Measurements from ENCODE around the gene TIMP3. TPM values are rescaled to one million over a fixed set of nuclear protein-coding genes. Genes with fewer than 3 reads are reported as not detected.

The TIMP3 gene
- total and polyA plus RNA-seq, 10 donors = 19.7 to 689 (median 367) TPM

DNA sequence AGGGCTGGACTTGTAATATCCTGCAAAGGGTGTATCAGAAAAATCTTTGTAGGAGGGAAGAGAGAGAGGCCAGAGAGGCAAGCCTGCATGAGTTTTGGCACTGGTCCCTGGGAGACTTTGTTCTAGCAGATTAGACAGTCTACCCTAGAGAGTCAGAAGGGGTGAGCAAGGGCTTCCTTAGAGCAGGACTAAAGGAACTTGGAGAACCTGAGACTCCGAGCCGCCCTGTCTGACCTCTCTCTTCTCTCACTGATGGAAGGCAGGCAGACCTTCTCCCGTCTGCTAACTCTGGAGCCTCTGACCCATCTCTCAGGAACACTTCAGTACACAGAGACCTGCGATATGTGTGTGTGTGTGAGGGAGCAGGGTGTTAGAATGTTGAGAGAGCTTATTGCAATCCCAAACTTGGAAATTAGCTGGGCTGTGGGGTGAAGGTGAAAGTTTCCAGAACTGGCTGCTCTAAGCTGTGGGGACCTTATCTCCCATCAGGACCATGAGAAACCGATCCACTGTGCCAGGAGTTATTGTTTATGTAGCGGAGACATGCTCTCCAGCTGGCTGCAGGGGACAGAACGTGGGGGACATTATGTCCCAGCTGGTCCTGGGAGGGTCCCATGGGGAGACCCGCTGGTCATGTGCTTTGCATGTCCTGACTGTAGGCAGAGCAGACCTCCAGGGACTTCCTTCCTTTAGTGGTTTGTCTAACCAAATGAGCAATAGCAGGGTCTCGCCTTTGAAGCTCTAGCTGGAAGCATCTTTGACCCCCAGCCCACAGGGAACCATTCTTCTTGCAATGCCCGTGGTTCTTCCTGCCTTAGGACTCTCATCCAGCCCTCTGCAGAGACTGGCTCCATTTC lies 51.1 kb downstream of the TIMP3 start:
- Histone ChIP-seq H3K27ac (peak overlapping the region in 1 of 8 donors; percentile 6), H3K9me3 (no peaks in the 10 kb centered on the region), H3K36me3 (peaks cover 0 to 89% (median 11%) of the 10 kb centered on the region in 6 donors), H3K4me1 (peaks cover 0 to 34% (median 10%) of the 10 kb centered on the region in 6 donors), H3K27me3 (replicated peaks in 1 of 7) (no peaks in the 10 kb centered on the region), H3K4me3 (no peak overlapping the region)
- DNase-seq = no peak
- 36 to 48% (median 44%) methylated on average over 6 to 10 of the region's 10 CpGs for WGBS, 5 donors
- TF ChIP-seq POLR2AphosphoS5 (IDR thresholded peaks at IDR 0.05) = peak in 2 of 3 donors; percentile 51 to 58
- TF ChIP-seq POLR2A (IDR thresholded peaks at IDR 0.05) = no peak
- TF ChIP-seq, protein P1, sequence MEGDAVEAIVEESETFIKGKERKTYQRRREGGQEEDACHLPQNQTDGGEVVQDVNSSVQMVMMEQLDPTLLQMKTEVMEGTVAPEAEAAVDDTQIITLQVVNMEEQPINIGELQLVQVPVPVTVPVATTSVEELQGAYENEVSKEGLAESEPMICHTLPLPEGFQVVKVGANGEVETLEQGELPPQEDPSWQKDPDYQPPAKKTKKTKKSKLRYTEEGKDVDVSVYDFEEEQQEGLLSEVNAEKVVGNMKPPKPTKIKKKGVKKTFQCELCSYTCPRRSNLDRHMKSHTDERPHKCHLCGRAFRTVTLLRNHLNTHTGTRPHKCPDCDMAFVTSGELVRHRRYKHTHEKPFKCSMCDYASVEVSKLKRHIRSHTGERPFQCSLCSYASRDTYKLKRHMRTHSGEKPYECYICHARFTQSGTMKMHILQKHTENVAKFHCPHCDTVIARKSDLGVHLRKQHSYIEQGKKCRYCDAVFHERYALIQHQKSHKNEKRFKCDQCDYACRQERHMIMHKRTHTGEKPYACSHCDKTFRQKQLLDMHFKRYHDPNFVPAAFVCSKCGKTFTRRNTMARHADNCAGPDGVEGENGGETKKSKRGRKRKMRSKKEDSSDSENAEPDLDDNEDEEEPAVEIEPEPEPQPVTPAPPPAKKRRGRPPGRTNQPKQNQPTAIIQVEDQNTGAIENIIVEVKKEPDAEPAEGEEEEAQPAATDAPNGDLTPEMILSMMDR (IDR thresholded peaks at IDR 0.05 in 8 of 11, conservative IDR thresholded peaks at IDR 0.05 in 3 of 11) = no peak
- intact Hi-C loops (cut with DNase I; ENCODE audit: low total_unique reads) = no loop called here

DNA sequence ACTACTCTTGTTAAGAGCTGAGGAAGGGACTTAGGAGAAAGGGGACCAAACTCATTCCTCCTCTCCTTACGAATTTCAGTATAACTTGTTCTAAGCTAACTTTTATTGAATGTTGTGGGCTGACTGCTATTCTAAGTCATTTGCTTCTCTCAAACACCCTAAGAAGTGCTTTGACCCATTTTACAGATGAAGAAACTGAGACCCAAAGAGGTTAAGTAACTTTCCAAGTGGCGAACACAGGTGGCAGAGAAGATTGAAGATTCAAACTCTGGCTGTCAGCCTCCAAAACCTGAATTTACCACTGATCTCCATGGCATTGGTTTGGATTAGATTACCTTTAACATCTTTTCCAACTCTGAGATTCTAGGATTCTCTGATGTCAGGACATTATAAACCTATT lies 52.2 kb downstream of the TIMP3 start:
- no peaks in the 10 kb centered on the region for H3K27me3 ChIP-seq (replicated peaks in 1 of 7)
- H3K9me3 ChIP-seq = no peaks in the 10 kb centered on the region
- TF ChIP-seq POLR2A (IDR thresholded peaks at IDR 0.05) (no peak), POLR2AphosphoS5 (IDR thresholded peaks at IDR 0.05) (no peak)
- TF ChIP-seq, protein P1 (IDR thresholded peaks at IDR 0.05 in 8 of 11, conservative IDR thresholded peaks at IDR 0.05 in 3 of 11) = no peak
- no peak overlapping the region for H3K4me3 ChIP-seq
- peaks cover 0 to 99% (median 18%) of the 10 kb centered on the region in 6 donors for H3K36me3 ChIP-seq
- intact Hi-C loops (cut with DNase I; ENCODE audit: low total_unique reads) = no loop called here
- H3K4me1 ChIP-seq = peaks cover 0 to 34% (median 10%) of the 10 kb centered on the region in 6 donors
- no peak for DNase-seq
- H3K27ac ChIP-seq = no peak overlapping the region
- WGBS, 5 donors = 73 to 93% (median 79%) methylated on average over 2 of the region's 2 CpGs

DNA sequence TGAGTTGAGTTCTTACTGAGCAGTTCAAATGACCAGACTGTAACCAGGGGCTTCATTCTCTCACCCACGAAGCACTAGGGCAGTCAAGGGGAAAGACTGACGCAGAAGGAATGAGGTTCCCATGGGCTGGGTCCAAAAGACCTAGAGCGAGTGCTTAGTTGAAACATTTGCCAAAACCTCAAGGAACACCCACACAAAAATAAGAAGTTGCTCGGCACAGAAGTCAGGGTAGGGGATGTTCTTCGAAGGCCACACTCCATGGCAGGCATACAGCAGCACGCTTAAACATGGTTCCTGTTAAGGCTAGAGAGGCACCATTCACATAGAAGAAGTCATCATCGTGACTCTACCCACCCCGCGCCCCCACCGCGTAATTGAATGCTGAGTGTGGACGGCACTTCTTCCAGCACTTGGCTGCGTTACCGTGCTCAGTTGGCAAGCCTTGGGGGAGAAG lies 52.9 kb downstream of the TIMP3 start:
- peaks cover 0 to 99% (median 22%) of the 10 kb centered on the region in 6 donors for H3K36me3 ChIP-seq

DNA sequence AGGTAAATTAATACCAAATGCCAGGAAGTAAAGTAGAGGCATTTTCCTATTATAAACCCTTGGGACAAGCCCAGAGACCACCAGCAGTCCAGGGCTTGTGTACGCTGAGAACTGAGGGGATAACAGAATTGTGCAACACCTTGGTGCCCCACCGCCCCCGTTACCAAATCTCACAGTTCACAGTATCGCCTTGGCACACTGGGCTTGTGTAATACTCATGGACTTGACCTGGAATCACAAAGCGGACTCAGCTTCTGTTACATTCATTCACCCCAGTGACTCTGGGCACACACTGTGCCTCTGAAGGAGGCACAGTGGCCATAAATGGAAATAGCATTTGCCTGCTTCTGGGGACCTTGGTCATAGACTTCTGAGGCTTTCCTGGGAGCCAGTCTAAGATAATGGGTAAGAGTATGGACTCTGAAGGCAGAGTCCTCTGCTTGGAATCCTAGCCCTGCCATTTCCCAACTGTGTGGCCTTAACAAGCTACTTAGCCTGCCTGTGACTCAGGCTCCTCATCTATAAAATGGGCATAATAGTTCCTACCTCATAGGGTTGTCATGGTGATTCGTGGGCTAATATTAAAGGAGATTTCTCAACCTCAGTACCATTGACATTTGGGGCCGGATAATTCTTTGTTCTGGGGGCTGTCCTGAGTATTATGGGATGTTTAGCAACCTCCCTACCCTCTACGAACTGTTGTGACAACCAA lies 53.7 kb downstream of the TIMP3 start:
- TF ChIP-seq POLR2AphosphoS5 (IDR thresholded peaks at IDR 0.05) = no peak
- TF ChIP-seq POLR2A (IDR thresholded peaks at IDR 0.05) = no peak
- TF ChIP-seq, protein P1 (IDR thresholded peaks at IDR 0.05 in 8 of 11, conservative IDR thresholded peaks at IDR 0.05 in 3 of 11) = no peak
- Histone ChIP-seq H3K27me3 (replicated peaks in 1 of 7) (no peaks in the 10 kb centered on the region), H3K36me3 (peaks cover 0 to 99% (median 26%) of the 10 kb centered on the region in 6 donors), H3K4me1 (peaks cover 0 to 26% (median 8%) of the 10 kb centered on the region in 6 donors), H3K9me3 (no peaks in the 10 kb centered on the region), H3K27ac (no peak overlapping the region), H3K4me3 (no peak overlapping the region)
- WGBS, 5 donors = 72 to 90% (median 81%) methylated on average over 8 of the region's 8 CpGs
- intact Hi-C loops (cut with DNase I; ENCODE audit: low total_unique reads) = no loop called here
- no peak for DNase-seq

More for the DNA sequence above, 52.9 kb downstream of the TIMP3 start:
- no peak overlapping the region for H3K4me3 ChIP-seq
- intact Hi-C loops (cut with DNase I; ENCODE audit: low total_unique reads) = no loop called here
- H3K9me3 ChIP-seq = no peaks in the 10 kb centered on the region
- no peak for DNase-seq
- 88 to 93% (median 90%) methylated on average over 14 of the region's 14 CpGs for whole genome bisulfite sequencing, 5 donors
- no peaks in the 10 kb centered on the region for H3K27me3 ChIP-seq (replicated peaks in 1 of 7)
- TF ChIP-seq POLR2AphosphoS5 (IDR thresholded peaks at IDR 0.05) (peak in 2 of 3 donors; percentile 50 to 63), POLR2A (IDR thresholded peaks at IDR 0.05) (no peak)
- peaks cover 0 to 34% (median 10%) of the 10 kb centered on the region in 6 donors for H3K4me1 ChIP-seq
- H3K27ac ChIP-seq = no peak overlapping the region

Data from spleen (tissue), 11 donors.